Glutamatergic neuron (in vitro differentiated cells): Measurements from ENCODE around the gene UBXN4. TPM values are rescaled to one million over a fixed set of nuclear protein-coding genes. Genes with fewer than 3 reads are reported as not detected.
"Not testable (repeated sequence)": the region's sequence is repeated elsewhere in the genome, so short reads cannot be mapped to it uniquely, and the experiment has no call there.

ENCODE experiments used
- DNase-seq: peaks from one replicate; pipeline ENCODE4 v3.0.0; 2022
- H3K27ac Mint-ChIP-seq: one replicate; pipeline ENCODE4 v1.8.0; 2020; ENCODE audit warnings: mild to moderate bottlenecking, mixed read lengths, inconsistent platforms; ENCODE audit not compliant: unreplicated experiment
- H3K27me3 Mint-ChIP-seq: one replicate; pipeline ENCODE4 v1.8.0; 2020; ENCODE audit warnings: mild to moderate bottlenecking, moderate library complexity, mixed read lengths, inconsistent platforms; ENCODE audit not compliant: unreplicated experiment
- H3K36me3 Mint-ChIP-seq: one replicate; pipeline ENCODE4 v1.8.0; 2020; ENCODE audit warnings: mild to moderate bottlenecking, mixed read lengths, inconsistent platforms; ENCODE audit not compliant: unreplicated experiment
- H3K4me1 Mint-ChIP-seq: one replicate; pipeline ENCODE4 v1.8.0; 2020; ENCODE audit warnings: mild to moderate bottlenecking, low read depth, mixed read lengths, inconsistent platforms; ENCODE audit not compliant: unreplicated experiment
- H3K4me3 Mint-ChIP-seq: one replicate; pipeline ENCODE4 v1.8.0; 2020; ENCODE audit warnings: mild to moderate bottlenecking, mixed read lengths, inconsistent platforms; ENCODE audit not compliant: unreplicated experiment
- H3K9me3 Mint-ChIP-seq: one replicate; pipeline ENCODE4 v1.8.0; 2020; ENCODE audit warnings: mild to moderate bottlenecking, moderate library complexity, mixed read lengths, inconsistent platforms; ENCODE audit not compliant: unreplicated experiment
- CTCF ChIP-seq: fragments of 200-600 bp; sonication (generic); IDR thresholded peaks from one replicate; pipeline ENCODE4 v1.5.0; 2021; ENCODE audit not compliant: partially characterized antibody, unreplicated experiment
- total RNA-seq: library from RNA; stranded (reverse); fragmentation: NEBNext Ultra II Directional; extraction: Animal tissue kit (Norgen Biotek cat#: 25700); gene quantifications from one replicate; pipeline ENCODE4 v1.2.1, GENCODE V29; 2021; ENCODE audit not compliant: unreplicated experiment

Gene UBXN4
- total RNA-seq, 1 donor from 2014 or later: 134 TPM

DNA sequence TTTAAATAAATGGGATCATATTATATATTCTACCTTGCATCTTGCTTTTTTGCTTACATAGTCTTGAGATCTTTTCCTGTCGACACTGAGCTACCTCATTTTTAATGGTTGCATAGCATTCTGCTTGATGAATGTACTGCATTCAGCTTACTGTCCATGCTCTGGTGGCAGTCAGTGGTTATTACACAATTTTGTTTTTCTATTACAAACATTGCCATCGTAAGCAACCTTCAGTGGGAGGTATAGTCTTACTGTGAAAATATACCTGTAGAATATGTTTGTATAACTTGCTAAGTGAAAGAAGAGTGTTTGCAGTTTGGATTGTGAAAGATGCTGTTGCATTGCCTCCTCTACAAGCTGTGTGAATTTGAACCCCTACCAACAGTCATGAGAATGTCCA, 43.4 kb downstream of the UBXN4 start:
- peaks cover 4% of the 10 kb centered on the region for H3K27me3 Mint-ChIP-seq
- H3K27ac Mint-ChIP-seq: no peak overlapping the region
- H3K4me3 Mint-ChIP-seq: no peak overlapping the region
- peaks cover 3% of the 10 kb centered on the region for H3K9me3 Mint-ChIP-seq
- peaks cover 4% of the 10 kb centered on the region for H3K4me1 Mint-ChIP-seq
- peaks cover 16% of the 10 kb centered on the region for H3K36me3 Mint-ChIP-seq
- TF ChIP-seq CTCF: peak; percentile 47
- no peak for DNase-seq

DNA sequence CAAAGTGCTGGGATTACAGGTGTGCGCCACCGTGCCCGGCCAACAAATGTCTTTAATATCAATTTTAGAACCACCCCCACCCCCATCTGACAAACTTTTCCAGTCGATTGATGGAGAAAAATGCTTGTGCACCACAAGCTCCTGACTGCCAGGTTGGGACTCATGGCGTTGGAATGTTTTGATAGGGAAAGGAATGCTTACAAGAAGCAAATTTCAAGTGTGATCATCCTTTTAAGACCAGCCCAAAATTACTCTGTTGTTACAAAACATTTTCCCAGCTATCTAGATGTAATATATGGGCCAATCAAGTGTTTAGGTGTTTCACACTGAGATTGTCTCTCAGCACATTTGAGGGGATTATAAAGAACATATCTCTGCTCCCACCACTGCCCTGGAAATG, 45.2 kb downstream of the UBXN4 start:
- no peak overlapping the region for H3K27ac Mint-ChIP-seq
- H3K4me1 Mint-ChIP-seq: peaks cover 4% of the 10 kb centered on the region
- peaks cover 6% of the 10 kb centered on the region for H3K27me3 Mint-ChIP-seq

GRCh38 chr2:135790423-135790822, 48.8 kb downstream of the UBXN4 start:
- Mint-ChIP-seq H3K4me1 (no peaks in the 10 kb centered on the region), H3K27ac (no peak overlapping the region), H3K27me3 (peaks cover 6% of the 10 kb centered on the region), H3K36me3 (peaks cover 15% of the 10 kb centered on the region), H3K9me3 (peaks cover 3% of the 10 kb centered on the region), H3K4me3 (no peak overlapping the region)
- DNase-seq: no peak
- no peak for TF ChIP-seq CTCF

More for the DNA sequence above, 45.2 kb downstream of the UBXN4 start:
- DNase-seq: no peak
- Mint-ChIP-seq H3K36me3 (peaks cover 21% of the 10 kb centered on the region), H3K9me3 (peaks cover 3% of the 10 kb centered on the region), H3K4me3 (no peak overlapping the region)
- no peak for TF ChIP-seq CTCF

GRCh38 chr2:135791418-135792190, 49.9 kb downstream of the UBXN4 start:
- Mint-ChIP-seq H3K9me3 (peaks cover 2% of the 10 kb centered on the region), H3K36me3 (peaks cover 10% of the 10 kb centered on the region), H3K4me1 (no peaks in the 10 kb centered on the region), H3K4me3 (no peak overlapping the region), H3K27me3 (peaks cover 2% of the 10 kb centered on the region), H3K27ac (no peak overlapping the region)
- TF ChIP-seq CTCF: no peak
- no peak for DNase-seq

- H3K4me3 Mint-ChIP-seq: no peak overlapping the region
- DNase-seq: no peak
- H3K4me1 Mint-ChIP-seq: no peaks in the 10 kb centered on the region
- peaks cover 2% of the 10 kb centered on the region for H3K27me3 Mint-ChIP-seq
- H3K27ac Mint-ChIP-seq: no peak overlapping the region
- H3K36me3 Mint-ChIP-seq: peaks cover 4% of the 10 kb centered on the region
- peaks cover 2% of the 10 kb centered on the region for H3K9me3 Mint-ChIP-seq
- no peak for TF ChIP-seq CTCF
These were observed 50.9 kb downstream of the UBXN4 start for GRCh38 chr2:135792401-135793150.

DNA sequence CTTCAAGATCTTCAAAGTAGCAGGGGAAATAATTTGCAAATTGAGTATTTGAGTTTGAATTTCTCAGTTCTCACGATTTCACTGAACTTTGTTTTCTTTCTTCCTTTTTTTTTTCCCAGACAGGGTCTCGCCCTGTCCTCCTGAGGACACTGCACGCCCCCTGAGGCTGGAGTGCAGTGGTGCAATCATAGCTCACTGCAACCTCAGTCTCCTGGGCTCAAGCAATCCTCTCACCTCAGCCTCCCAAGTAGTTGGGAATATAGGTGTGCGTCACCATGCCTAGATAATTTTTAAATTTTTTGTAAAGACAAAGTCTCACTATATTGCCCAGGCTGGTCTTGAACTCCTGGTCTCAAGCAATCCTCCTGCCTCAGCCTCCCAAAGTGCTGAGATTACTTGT, 54.0 kb downstream of the UBXN4 start:
- H3K4me3 Mint-ChIP-seq, DNase-seq, H3K27ac Mint-ChIP-seq, H3K27me3 Mint-ChIP-seq, H3K36me3 Mint-ChIP-seq, H3K4me1 Mint-ChIP-seq, H3K9me3 Mint-ChIP-seq: not testable (repeated sequence)
